ENCODE data around the gene SATB1. TPM values are rescaled to one million over a fixed set of nuclear protein-coding genes. Genes with fewer than 3 reads are reported as not detected.

SATB1 gene
- total RNA-seq (2012; rRNA removed) (5.3 and 7.5 TPM in 2 replicates), polyA plus RNA-seq (2012; rRNA removed) (7.3 and 10.7 TPM in 2 replicates), Bru-seq, nascent RNA (percentile 44 among the genes with signal in this experiment), BruChase-seq, experiment 1, labeled RNA remaining after a 6-hour chase (percentile 38 among the genes with signal in this experiment), BruChase-seq, experiment 2, labeled RNA remaining after a 2-hour chase (percentile 38 among the genes with signal in this experiment)
- 2.4 and 2.9 TPM in 2 replicates for polyA plus RNA-seq (2012; cell fraction: cytosol; rRNA removed)
- polyA plus RNA-seq (2012; cell fraction: nucleus; rRNA removed; ENCODE audit: low replicate concordance): 6.0 and 29.4 TPM in 2 replicates
- long read RNA-seq, full-length matches to known transcripts: 5 of 7 reads
- long read RNA-seq, partial matches to known transcripts: 1 of 7 reads
- long read RNA-seq, other reads (novel, unspliced or antisense): 1 of 7 reads

DNA sequence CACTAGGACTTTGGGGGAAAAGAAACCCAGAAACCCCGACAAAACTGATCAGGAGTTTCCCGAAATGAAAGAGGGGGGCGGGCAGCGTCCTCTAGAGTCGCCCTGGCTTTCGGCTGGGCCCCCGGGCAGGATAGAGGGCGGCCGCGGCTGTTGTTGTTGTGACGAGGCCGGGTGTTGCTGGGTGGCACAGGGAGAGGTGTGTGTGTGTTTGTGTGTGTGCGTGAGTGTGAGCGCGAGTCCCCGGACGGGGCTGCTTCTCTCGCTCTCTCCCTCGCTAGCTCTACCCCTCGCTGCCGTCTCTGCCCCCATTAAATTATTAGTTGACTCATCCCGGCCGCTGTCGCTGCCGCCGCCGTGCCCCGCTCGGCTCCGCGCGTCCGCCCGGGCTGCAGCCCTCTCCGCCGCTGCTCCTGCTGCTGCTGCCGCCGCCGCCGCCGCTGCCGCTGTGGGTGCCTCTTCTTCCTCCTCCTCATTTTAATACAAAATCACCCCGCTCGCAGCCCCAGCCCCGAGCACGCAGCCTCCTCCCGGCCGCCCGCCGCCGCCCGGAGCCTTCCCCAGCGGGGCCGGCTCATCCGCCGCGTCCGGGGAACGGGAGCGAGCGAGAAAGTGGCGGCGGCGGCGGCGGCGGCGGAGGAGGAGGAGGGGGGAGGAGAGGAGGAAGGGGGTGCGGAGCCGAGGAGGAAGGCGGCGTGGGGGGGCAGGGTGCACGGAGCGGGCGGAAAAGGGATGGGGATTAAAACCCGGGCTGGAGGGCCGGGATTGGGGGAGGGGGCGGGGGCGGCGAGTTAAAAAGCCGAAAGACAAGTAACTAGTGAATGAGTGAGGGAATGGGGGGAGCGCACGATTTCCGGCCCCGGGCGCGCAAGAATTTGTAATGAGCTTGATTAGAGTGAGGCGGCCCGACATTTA lies at the start of gene SATB1:
Gene SATB1 (minus strand): TSS at position 611 of the 912 bp plus-strand sequence. CDS start 4,372 bp downstream, outside the sequence.
- Histone ChIP-seq H2BK20ac (ENCODE audit: low read depth, low read length) (no peak within 1 kb of the TSS), H3K4me3 (ENCODE audit: insufficient read depth, low read depth, low read length) (peak within 1 kb of the TSS; percentile 84), H3K36me3 (ENCODE audit: control insufficient read depth, insufficient read depth, low read length) (no peaks in the 10 kb centered on the region), H4K20me1 (ENCODE audit: insufficient read depth, low read length) (no peaks in the 10 kb centered on the region), H2AK9ac (replicated peaks; ENCODE audit: low read depth, low read length, poor library complexity) (peak within 1 kb of the TSS; percentile 52), H4K8ac (ENCODE audit: low read depth in 2 of 2, low read length in 2 of 2) (no peak within 1 kb of the TSS; a peak in 1 of 4 replicates), H3K9me1 (ENCODE audit: insufficient read depth, low read length) (no peaks in the 10 kb centered on the region), H2BK120ac (ENCODE audit: low read depth, low read length) (no peak within 1 kb of the TSS), H3K27ac (ENCODE audit: insufficient read depth, low read length) (peak within 1 kb of the TSS; percentile 2; the same call in 1 of the 2 replicates), H4K91ac (ENCODE audit: insufficient read depth, low read depth, low read length) (no peak within 1 kb of the TSS), H2AFZ (replicated peaks; ENCODE audit: low read length, poor library complexity) (peak within 1 kb of the TSS; percentile 92), H2BK5ac (ENCODE audit: low read depth, low read length, poor library complexity, severe bottlenecking) (no peak within 1 kb of the TSS), H3K4me2 (ENCODE audit: low read depth, low read length) (peak within 1 kb of the TSS; percentile 97), H3K4ac (ENCODE audit: low read depth, low read length) (no peak within 1 kb of the TSS), H3K18ac (ENCODE audit: low read depth, low read length) (no peak within 1 kb of the TSS; the same call in 1 of the 2 replicates), H2AK5ac (ENCODE audit: low read depth, low read length) (no peak within 1 kb of the TSS), H3K27me3 (ENCODE audit: control insufficient read depth, insufficient read depth, low read length) (peaks cover 9% of the 10 kb centered on the region), H3K9ac (ENCODE audit: low read depth, low read length) (peak within 1 kb of the TSS; percentile 69), H4K5ac (ENCODE audit: low read depth, low read length) (no peak within 1 kb of the TSS), H3K9me3 (ENCODE audit: control insufficient read depth, insufficient read depth, low read length) (no peaks in the 10 kb centered on the region), H3K4me1 (ENCODE audit: control insufficient read depth, insufficient read depth, low read length) (no peaks in the 10 kb centered on the region; the same call in 1 of the 2 replicates), H3K79me1 (ENCODE audit: low read depth in 1 of 2, low read length in 2 of 2) (no peaks in the 10 kb centered on the region), H3K23ac (ENCODE audit: low read depth, low read length) (peak within 1 kb of the TSS; percentile 60), H3K14ac (replicated peaks; ENCODE audit: low read depth, low read length) (no peak within 1 kb of the TSS), H2BK15ac (ENCODE audit: low read depth, low read length) (no peak within 1 kb of the TSS), H3K56ac (ENCODE audit: extremely low read depth, insufficient read depth, low read length) (no peak within 1 kb of the TSS)
- DNase-seq: peak; percentile 34
- in situ Hi-C loops (cut with MboI; ENCODE audit: low sequenced_read_pairs): no loop called here
- BruUV-seq (replicated peaks): no TSS peak
- dilution Hi-C loops (cut with HindIII; ENCODE audit: low sequenced_read_pairs, unreplicated experiment): no loop called here
- intact Hi-C loops (cut with micrococcal nuclease): no loop called here
- ChIA-PET POLR2A (ENCODE audit: unreplicated experiment) (no interaction called here), CTCF (no interaction called here)
- ATAC-seq (ENCODE audit: low read depth): peak; percentile 77
- peak; percentile 62; the same call in 1 of the 2 replicates for TF ChIP-seq MAZ (IDR thresholded peaks at IDR 0.05; ENCODE audit: borderline replicate concordance, low read depth, low read length)
- TF ChIP-seq, protein P1, sequence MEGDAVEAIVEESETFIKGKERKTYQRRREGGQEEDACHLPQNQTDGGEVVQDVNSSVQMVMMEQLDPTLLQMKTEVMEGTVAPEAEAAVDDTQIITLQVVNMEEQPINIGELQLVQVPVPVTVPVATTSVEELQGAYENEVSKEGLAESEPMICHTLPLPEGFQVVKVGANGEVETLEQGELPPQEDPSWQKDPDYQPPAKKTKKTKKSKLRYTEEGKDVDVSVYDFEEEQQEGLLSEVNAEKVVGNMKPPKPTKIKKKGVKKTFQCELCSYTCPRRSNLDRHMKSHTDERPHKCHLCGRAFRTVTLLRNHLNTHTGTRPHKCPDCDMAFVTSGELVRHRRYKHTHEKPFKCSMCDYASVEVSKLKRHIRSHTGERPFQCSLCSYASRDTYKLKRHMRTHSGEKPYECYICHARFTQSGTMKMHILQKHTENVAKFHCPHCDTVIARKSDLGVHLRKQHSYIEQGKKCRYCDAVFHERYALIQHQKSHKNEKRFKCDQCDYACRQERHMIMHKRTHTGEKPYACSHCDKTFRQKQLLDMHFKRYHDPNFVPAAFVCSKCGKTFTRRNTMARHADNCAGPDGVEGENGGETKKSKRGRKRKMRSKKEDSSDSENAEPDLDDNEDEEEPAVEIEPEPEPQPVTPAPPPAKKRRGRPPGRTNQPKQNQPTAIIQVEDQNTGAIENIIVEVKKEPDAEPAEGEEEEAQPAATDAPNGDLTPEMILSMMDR (conservative IDR thresholded peaks at IDR 0.05; ENCODE audit: low read depth, low read length): no peak
- WGBS, 2 experiments (ENCODE audit: extremely low coverage in 2 of 2, insufficient read length in 1 of 2): 0% methylated on average over 9 of the region's 89 CpGs; no CpG with 5 or more reads in 1 of the 2 experiments

All from IMR-90 (cell line).